ENCODE measurements around the gene CES5A.
"Not testable (repeated sequence)": the region's sequence is repeated elsewhere in the genome, so short reads cannot be mapped to it uniquely, and the experiment has no call there.

DNA sequence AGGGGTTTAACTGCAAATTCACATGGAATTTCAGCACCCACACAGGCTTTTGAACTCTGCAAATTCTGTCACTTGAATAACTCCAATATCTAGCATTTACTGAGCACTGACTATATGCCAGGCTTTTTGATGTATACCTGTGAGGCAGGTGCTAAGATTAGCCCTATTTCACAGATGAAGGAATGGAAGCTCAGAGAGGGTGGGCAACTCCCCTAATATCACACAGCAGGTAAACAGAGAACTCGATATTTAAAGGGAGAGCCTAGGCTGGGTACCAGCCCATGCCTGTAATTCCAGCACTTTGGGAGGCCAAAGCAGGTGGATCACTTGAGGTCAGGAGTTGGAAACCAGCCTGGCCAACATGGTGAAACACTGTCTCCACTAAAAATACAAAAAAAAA is 17.5 kb downstream of the CES5A start:
- TF ChIP-seq, protein P1, sequence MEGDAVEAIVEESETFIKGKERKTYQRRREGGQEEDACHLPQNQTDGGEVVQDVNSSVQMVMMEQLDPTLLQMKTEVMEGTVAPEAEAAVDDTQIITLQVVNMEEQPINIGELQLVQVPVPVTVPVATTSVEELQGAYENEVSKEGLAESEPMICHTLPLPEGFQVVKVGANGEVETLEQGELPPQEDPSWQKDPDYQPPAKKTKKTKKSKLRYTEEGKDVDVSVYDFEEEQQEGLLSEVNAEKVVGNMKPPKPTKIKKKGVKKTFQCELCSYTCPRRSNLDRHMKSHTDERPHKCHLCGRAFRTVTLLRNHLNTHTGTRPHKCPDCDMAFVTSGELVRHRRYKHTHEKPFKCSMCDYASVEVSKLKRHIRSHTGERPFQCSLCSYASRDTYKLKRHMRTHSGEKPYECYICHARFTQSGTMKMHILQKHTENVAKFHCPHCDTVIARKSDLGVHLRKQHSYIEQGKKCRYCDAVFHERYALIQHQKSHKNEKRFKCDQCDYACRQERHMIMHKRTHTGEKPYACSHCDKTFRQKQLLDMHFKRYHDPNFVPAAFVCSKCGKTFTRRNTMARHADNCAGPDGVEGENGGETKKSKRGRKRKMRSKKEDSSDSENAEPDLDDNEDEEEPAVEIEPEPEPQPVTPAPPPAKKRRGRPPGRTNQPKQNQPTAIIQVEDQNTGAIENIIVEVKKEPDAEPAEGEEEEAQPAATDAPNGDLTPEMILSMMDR (IDR thresholded peaks at IDR 0.05) = not testable (repeated sequence)
- not testable (repeated sequence) for TF ChIP-seq EZH2 (IDR thresholded peaks at IDR 0.05; ENCODE audit: borderline replicate concordance, insufficient read depth, low read depth, low read length, poor library complexity, severe bottlenecking)

Measured in B cell (primary cell).